Measurements from ENCODE around the gene SH2D1A. TPM values are rescaled to one million over a fixed set of nuclear protein-coding genes. Genes with fewer than 3 reads are reported as not detected.
"Not testable (repeated sequence)": the region's sequence is repeated elsewhere in the genome, so short reads cannot be mapped to it uniquely, and the experiment has no call there.

SH2D1A gene
- not detected in 2 replicates for total RNA-seq

DNA sequence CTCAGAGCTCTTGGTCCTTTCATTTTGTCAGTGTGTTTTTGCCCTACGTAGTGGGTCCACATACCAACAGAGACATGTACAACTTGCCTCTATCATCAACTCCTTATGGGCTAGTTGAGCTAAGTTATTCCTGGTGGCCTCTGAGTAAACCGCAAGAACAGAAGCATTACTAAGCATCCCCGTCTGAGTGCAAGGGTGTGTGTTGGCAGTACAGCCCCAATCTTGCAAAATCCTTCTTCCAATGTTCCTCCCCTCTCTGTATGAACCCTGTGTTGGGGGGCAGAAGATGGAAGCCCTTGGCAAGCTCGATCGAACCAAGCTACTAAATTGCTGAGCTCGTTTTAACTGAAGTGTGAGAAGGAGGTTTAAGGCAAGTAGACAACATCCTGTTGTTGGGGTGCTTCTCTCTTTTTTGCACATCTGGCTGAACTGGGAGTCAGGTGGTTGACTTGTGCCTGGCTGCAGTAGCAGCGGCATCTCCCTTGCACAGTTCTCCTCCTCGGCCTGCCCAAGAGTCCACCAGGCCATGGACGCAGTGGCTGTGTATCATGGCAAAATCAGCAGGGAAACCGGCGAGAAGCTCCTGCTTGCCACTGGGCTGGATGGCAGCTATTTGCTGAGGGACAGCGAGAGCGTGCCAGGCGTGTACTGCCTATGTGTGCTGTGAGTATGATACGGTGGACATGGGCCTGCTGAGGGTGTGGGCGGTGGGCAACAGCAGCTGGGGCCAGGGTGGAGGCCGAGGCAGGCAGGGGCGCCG lies at the start of gene SH2D1A:
Gene SH2D1A, plus strand, starts transcription at position 447 of the 760 bp plus-strand sequence. Its CDS starts 80 bp downstream, at position 527.
- no peak for DNase-seq (ENCODE audit: low read depth)
- TF ChIP-seq, protein P1, sequence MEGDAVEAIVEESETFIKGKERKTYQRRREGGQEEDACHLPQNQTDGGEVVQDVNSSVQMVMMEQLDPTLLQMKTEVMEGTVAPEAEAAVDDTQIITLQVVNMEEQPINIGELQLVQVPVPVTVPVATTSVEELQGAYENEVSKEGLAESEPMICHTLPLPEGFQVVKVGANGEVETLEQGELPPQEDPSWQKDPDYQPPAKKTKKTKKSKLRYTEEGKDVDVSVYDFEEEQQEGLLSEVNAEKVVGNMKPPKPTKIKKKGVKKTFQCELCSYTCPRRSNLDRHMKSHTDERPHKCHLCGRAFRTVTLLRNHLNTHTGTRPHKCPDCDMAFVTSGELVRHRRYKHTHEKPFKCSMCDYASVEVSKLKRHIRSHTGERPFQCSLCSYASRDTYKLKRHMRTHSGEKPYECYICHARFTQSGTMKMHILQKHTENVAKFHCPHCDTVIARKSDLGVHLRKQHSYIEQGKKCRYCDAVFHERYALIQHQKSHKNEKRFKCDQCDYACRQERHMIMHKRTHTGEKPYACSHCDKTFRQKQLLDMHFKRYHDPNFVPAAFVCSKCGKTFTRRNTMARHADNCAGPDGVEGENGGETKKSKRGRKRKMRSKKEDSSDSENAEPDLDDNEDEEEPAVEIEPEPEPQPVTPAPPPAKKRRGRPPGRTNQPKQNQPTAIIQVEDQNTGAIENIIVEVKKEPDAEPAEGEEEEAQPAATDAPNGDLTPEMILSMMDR (conservative IDR thresholded peaks at IDR 0.05; ENCODE audit: low read depth, low read length): no peak

DNA sequence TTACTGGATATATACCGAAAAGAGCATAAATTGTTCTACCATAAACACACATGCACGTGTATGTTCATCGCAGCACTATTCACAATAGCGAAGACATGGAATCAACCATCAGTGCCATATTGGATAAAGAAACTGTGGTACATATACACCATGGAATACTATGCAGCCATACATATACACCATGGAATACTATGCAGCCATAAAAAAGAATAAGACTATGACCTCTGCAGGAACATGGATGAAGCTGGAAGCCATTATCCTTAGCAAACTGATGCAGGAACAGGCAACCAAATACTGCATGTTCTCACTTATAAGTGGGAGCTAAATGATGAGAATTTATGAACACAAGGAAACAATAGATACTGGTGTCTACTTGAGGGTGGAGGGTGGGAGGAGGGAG lies 47.0 kb upstream of the SH2D1A start:
- not testable (repeated sequence) for DNase-seq (ENCODE audit: low read depth); H3K4me3 ChIP-seq (ENCODE audit: low read depth, low read length)

More for the DNA sequence above, at the start of gene SH2D1A:
- H3K4me3 ChIP-seq (ENCODE audit: low read depth, low read length): no peak within 1 kb of the TSS

DNA sequence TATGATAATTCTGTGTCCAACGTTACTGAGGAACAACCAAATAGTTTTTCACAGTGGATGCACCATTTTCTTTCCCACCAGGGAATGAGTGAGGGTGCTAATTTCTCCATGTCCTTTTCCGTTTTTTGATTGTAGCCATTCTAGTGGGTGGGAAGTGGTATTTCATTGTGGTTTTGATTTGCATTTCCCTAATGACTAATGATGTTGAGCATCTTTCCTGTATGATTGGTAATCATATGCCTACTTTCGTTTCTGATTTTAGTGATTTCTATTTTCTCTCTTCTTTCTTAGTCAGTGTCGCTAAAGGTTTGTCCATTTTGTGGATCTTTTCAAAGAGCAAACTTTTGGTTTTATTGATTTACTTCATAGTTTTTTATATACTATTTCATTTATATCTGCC lies 46.0 kb upstream of the SH2D1A start:
- TF ChIP-seq, protein P1 (conservative IDR thresholded peaks at IDR 0.05; ENCODE audit: low read depth, low read length): no peak

DNA sequence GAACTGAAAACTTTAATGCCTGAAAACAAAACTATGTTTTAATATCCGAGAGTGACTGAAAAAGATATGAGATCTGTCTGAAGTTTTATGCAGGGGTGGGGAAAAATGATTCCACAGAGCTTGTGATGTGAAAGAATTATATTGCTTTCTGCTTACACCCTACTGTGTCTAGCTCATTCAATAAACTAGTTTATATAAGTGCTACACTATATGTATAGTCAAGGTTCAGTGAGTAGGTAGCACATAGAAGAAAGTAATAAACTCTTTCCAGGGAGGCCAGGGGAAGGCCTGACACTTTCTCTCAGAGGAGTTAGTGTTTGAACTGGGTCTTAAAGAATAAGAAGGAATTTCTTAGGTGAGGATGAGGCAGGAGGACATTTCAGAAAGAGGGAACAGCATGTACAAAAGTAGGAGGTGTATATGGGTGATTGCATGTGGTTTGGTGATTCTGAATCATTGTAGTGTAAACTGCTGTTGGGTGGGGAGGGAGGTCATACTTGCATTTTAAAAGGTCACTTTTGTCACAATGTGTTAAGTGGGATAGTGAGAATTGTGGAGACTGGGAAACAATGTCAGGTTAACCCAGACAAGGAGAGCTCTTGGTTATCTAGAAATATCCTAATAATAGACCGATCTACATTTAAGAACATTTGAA lies 39.0 kb upstream of the SH2D1A start:
- no peak overlapping the region for H3K4me3 ChIP-seq (ENCODE audit: low read depth, low read length)
- TF ChIP-seq, protein P1 (conservative IDR thresholded peaks at IDR 0.05; ENCODE audit: low read depth, low read length): no peak
- DNase-seq (ENCODE audit: low read depth): no peak

More for the DNA sequence above, 46.0 kb upstream of the SH2D1A start:
- no peak overlapping the region for H3K4me3 ChIP-seq (ENCODE audit: low read depth, low read length)
- no peak for DNase-seq (ENCODE audit: low read depth)

DNA sequence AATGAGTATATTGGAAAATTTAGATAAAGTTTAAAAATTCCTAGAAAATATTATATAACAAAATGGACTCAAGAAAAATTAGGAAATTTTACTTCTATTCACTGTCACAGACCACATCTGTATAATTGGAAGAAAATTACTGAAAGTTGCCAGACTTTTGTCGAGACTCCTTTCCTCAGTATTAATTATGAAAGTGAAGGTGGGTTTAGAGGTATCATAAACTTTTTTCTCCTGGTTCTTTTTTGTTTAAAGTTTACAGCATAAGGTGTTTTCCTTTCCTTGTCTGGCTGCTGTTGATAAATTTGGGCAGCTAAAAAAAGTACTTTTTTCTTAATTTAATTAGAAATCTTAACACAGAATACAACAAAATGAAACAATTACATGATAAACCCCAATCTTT lies 20.6 kb upstream of the SH2D1A start:
- no peak overlapping the region for H3K4me3 ChIP-seq (ENCODE audit: low read depth, low read length)
- DNase-seq (ENCODE audit: low read depth): no peak
- TF ChIP-seq, protein P1 (conservative IDR thresholded peaks at IDR 0.05; ENCODE audit: low read depth, low read length): no peak

DNA sequence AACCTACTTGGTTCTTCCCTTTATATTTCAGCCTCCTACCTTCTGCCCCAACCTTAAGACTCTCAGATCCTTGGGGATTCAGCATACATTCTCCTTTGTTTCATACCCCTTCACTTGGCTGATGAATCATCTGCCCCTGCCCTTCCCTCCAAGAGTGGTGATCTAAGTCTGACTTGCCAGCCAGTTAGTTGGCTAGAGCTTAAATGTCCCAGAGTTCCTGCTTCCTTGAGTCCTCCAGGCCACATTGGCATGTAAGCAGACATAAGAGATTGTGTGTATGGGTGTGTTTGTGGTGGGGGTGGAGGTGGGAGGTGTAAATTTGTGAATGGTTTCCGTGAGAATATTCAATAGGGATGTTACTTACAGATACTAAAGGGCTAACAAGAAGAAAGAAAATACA lies 17.6 kb upstream of the SH2D1A start:
- peak; percentile 13 for DNase-seq (ENCODE audit: low read depth)
- no peak overlapping the region for H3K4me3 ChIP-seq (ENCODE audit: low read depth, low read length)
- TF ChIP-seq, protein P1 (conservative IDR thresholded peaks at IDR 0.05; ENCODE audit: low read depth, low read length): no peak

DNA sequence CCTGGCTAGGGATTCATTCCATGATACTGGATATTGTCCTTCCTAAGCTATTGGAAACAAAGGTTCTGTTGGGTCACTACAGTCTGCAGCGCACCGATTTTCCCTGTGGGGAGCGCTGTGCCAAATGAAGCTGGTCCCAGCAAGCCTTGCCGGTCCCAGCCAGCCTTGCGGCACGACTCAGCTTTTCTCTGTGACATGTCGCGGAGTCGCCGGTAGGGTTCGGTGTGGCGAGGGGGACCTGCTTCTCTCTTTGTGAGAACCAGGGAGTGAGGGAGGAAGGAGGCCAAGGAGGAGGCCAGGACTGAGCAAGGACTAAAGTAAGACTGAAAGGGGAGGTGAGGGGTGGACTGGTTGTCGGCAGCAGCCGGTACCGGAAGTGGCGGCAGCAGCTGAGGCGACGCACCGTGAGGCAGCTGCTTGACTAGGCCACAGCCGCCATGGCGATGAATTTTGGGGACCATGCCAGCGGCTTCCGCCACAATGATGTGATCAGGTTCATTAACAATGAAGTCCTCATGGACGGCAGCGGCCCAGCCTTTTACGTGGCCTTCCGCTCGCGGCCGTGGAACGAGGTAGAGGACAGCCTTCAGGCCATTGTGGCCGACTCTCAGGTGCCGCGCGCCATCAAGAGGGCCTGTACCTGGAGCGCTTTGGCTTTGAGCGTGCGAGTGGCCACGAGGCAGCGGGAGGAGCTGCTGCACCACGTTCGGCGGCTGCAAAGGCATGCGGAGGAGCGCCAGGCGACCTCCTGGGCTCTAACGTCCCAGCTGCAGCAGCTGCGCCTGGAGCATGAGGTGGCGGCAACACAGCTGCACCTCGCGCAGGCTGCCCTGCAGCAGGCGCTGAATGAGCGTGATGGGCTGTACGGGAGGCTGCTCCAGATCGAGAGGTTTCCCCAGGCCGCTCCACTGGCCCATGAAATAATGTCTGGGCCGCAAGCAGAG lies 13.6 kb upstream of the SH2D1A start, which contains the start of gene TEX13D:
Gene TEX13D, plus strand, starts transcription at position 180 of the 944 bp plus-strand sequence. Its CDS starts 258 bp downstream, at position 438.
- H3K4me3 ChIP-seq (ENCODE audit: low read depth, low read length): no peak within 1 kb of the TSS
- no peak for DNase-seq (ENCODE audit: low read depth)
- TF ChIP-seq, protein P1 (conservative IDR thresholded peaks at IDR 0.05; ENCODE audit: low read depth, low read length): no peak

All from epithelial cell of proximal tubule (primary cell).